Stimulated activated CD8-positive, alpha-beta memory T cell treated with anti-CD3 and anti-CD28 coated beads, Interleukin-7, amount 100 ng/mL, for 4 hours (primary cell): ENCODE data around the gene GNPDA2.
A peak's percentile ranks its signal among the peaks of the same experiment; 100 is the strongest.
"Not testable (repeated sequence)": the region's sequence is repeated elsewhere in the genome, so short reads cannot be mapped to it uniquely, and the experiment has no call there.

Experiments used
- DNase-seq, 2 donors: peaks; one replicate each; pipeline ENCODE4 v3.0.0-alpha.2; 2020; ENCODE audit warnings: low read depth in 2 of 2

GNPDA2 gene

GRCh38 chr4:44726038-44726871 is at the start of gene GNPDA2:
TSS of gene GNPDA2 (minus strand) at chr4:44726556. CDS start at chr4:44722207, 4,349 bp downstream.
- DNase-seq: peak; percentile 58 to 75

GRCh38 chr4:44772340-44772739 is 46.0 kb upstream of the GNPDA2 start:
- no peak for DNase-seq

GRCh38 chr4:44771789-44772188 is 45.4 kb upstream of the GNPDA2 start:
- DNase-seq: no peak

- DNase-seq: no peak
Observed at GRCh38 chr4:44766453-44766852, 40.1 kb upstream of the GNPDA2 start.

- DNase-seq: no peak
Observed at GRCh38 chr4:44765116-44765515, 38.8 kb upstream of the GNPDA2 start.

GRCh38 chr4:44761306-44761705 is 35.0 kb upstream of the GNPDA2 start:
- DNase-seq: no peak

- DNase-seq: no peak
Observed at GRCh38 chr4:44760142-44760898, 34.0 kb upstream of the GNPDA2 start.

GRCh38 chr4:44756559-44756958 is 30.2 kb upstream of the GNPDA2 start:
- no peak for DNase-seq

GRCh38 chr4:44740201-44740600 is 13.8 kb upstream of the GNPDA2 start:
- DNase-seq: no peak

- no peak for DNase-seq
Observed at GRCh38 chr4:44738615-44739014, 12.3 kb upstream of the GNPDA2 start.

GRCh38 chr4:44736900-44737299 is 10.5 kb upstream of the GNPDA2 start:
- DNase-seq: no peak

GRCh38 chr4:44728694-44729093 is 2.3 kb upstream of the GNPDA2 start:
- DNase-seq: not testable (repeated sequence)

GRCh38 chr4:44727471-44727870 is 1.1 kb upstream of the GNPDA2 start:
- no peak for DNase-seq

GRCh38 chr4:44725726-44726037 is 674 bp downstream of the GNPDA2 start:
- DNase-seq: peak in 1 of 2 donors; percentile 0

- DNase-seq: no peak
Observed at GRCh38 chr4:44725166-44725565, 1.2 kb downstream of the GNPDA2 start.

GRCh38 chr4:44722001-44722400 is 4.4 kb downstream of the GNPDA2 start:
- DNase-seq: no peak

GRCh38 chr4:44720371-44720770 is 6.0 kb downstream of the GNPDA2 start:
- no peak for DNase-seq

- DNase-seq: no peak
Observed at GRCh38 chr4:44716597-44716996, 9.8 kb downstream of the GNPDA2 start.

GRCh38 chr4:44713125-44713524 is 13.2 kb downstream of the GNPDA2 start:
- DNase-seq: no peak

- no peak for DNase-seq
Observed at GRCh38 chr4:44704673-44705072, 21.7 kb downstream of the GNPDA2 start.

- no peak for DNase-seq
Observed at GRCh38 chr4:44701037-44701436, 25.3 kb downstream of the GNPDA2 start.

- DNase-seq: no peak
Observed at GRCh38 chr4:44700427-44700826, 25.9 kb downstream of the GNPDA2 start.

- no peak for DNase-seq
Observed at GRCh38 chr4:44684648-44685047, 41.7 kb downstream of the GNPDA2 start.
